Activated naive CD8-positive, alpha-beta T cell treated with anti-CD3 and anti-CD28 coated beads, Interleukin-2, amount 10 ng/mL, durations not matched to agents 7 days and 5 days (primary cell): Measurements from ENCODE around the gene ADGRD1. TPM values are rescaled to one million over a fixed set of nuclear protein-coding genes. Genes with fewer than 3 reads are reported as not detected.

Experiments used
- ATAC-seq: fragments of 150-1000 bp; cut with Tn5 transposase; one replicate; pipeline ENCODE4 v1.10.0; 2021; ENCODE audit warnings: low read depth, moderate library complexity
- POLR2A ChIA-PET: fragments of 350-600 bp; sonication (Branson Sonifier 250); formaldehyde crosslinking; loops from one replicate; lab custom pipeline; 2021; ENCODE audit warnings: antibody characterized with exemption; lab: Charles Lee
- DNase-seq: peaks from one replicate; pipeline ENCODE4 v3.0.0; 2021
- H3K27ac Mint-ChIP-seq: one replicate; pipeline ENCODE4 v1.8.0; 2022; ENCODE audit warnings: mild to moderate bottlenecking, mixed read lengths
- H3K27me3 Mint-ChIP-seq: one replicate; pipeline ENCODE4 v1.8.0; 2022; ENCODE audit warnings: mild to moderate bottlenecking, moderate library complexity, mixed read lengths
- H3K36me3 Mint-ChIP-seq: one replicate; pipeline ENCODE4 v1.8.0; 2021; ENCODE audit warnings: mild to moderate bottlenecking, mixed read lengths
- H3K4me1 Mint-ChIP-seq: one replicate; pipeline ENCODE4 v1.8.0; 2021; ENCODE audit warnings: mixed read lengths
- H3K4me3 Mint-ChIP-seq: one replicate; pipeline ENCODE4 v1.8.0; 2022; ENCODE audit warnings: mild to moderate bottlenecking, moderate library complexity, mixed read lengths
- H3K9me3 Mint-ChIP-seq: one replicate; pipeline ENCODE4 v1.8.0; 2021; ENCODE audit warnings: mixed read lengths
- total RNA-seq, 2 experiments: library from RNA; stranded (reverse); gene quantifications; one replicate each; pipeline ENCODE4 v1.2.3, GENCODE V29; 2021

Gene ADGRD1
- total RNA-seq, 2 experiments from 2014 or later, result not detected

DNA sequence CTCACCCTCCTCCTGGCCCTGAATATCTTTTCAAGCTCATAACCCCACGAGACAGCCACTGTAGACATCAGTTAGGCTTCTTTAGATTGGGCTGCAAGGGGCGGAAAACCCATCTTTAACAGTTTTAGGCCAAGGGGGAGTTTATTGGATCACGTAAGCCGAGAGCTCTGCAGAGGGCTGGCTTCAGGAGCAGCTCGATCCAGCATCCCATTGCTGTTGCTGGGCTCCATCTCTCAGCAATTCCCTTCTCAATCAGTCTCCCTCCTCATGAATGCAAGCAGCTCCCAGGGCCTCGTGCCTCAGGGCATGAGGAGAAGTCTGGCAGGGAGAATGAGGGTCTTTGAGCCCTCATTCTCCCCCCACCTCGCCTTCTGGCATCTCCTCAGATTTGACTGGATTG lies 59.4 kb downstream of the ADGRD1 start:
- no peaks in the 10 kb centered on the region for H3K36me3 Mint-ChIP-seq
- no peak overlapping the region for H3K27ac Mint-ChIP-seq

DNA sequence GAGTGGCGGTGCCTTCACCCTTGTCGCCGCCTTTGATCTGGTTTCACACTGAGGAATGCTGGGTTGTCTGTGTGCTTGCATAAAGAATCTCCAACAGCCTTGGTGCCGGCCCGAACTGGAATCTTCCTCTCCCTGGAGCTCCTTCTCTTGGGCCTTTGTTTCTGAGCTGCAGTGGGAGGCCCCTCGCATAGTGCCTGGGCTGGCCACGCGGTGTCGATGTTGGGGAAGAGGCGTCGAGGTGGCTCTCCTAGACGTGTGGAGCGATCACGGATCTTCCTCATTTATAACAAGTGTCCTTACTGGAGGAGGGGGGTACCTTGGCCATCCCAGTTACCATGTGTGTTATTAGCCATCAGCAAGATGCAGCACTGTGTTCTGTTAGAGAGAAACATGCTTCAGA lies 60.6 kb downstream of the ADGRD1 start:
- POLR2A ChIA-PET, result no interaction called here
- Mint-ChIP-seq H3K27ac (no peak overlapping the region), H3K36me3 (no peaks in the 10 kb centered on the region), H3K27me3 (peaks cover 3% of the 10 kb centered on the region), H3K9me3 (no peaks in the 10 kb centered on the region), H3K4me3 (no peak overlapping the region), H3K4me1 (no peaks in the 10 kb centered on the region)
- no peak for DNase-seq
- ATAC-seq, result no peak

More for the DNA sequence above, 59.4 kb downstream of the ADGRD1 start:
- ATAC-seq (no peak), DNase-seq (no peak)
- Mint-ChIP-seq H3K27me3 (peaks cover 3% of the 10 kb centered on the region), H3K4me1 (no peaks in the 10 kb centered on the region), H3K9me3 (no peaks in the 10 kb centered on the region), H3K4me3 (no peak overlapping the region)
- POLR2A ChIA-PET, result no interaction called here

DNA sequence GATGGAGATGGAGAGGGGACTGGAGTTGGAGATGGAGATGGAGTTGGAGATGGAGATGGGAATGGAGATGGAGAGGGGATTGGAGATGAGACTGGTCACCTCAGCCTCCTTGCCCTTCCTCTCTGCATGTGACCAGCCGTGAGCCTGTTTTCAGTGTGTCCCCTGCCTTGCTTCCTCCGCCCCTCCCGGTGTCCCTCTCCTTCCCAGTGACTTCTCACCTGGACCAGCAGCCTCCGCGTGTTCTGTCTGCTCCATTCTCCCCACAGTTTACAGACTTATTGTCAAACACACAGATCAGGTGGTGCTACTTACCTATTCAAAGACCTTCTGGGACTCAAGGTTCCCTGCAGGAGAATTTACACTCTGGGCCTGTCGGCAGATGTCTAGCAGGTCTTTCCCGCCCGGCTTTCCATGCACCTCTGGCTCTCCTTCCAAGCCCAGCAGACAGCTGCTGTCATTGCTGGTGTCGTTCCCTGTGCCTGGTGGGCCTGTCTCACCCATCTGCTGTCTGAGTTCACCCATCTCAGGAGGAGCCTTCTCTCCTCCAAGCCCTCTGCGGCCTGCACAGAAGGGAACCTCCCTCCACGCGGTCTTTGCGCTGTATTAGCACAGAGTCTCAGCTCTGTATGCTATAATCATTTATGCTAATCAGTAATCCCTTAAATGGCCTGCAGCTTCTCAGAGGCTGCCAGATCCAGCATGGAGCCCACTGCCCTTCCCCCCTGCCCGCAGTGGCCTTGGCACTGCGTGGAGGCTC lies 62.1 kb downstream of the ADGRD1 start:
- Mint-ChIP-seq H3K4me1 (no peaks in the 10 kb centered on the region), H3K9me3 (no peaks in the 10 kb centered on the region), H3K27me3 (peaks cover 3% of the 10 kb centered on the region), H3K4me3 (no peak overlapping the region), H3K27ac (no peak overlapping the region), H3K36me3 (no peaks in the 10 kb centered on the region)
- no peak for ATAC-seq
- POLR2A ChIA-PET, result no interaction called here
- DNase-seq, result no peak

- no peak for DNase-seq
- POLR2A ChIA-PET, result no interaction called here
- H3K36me3 Mint-ChIP-seq, result no peaks in the 10 kb centered on the region
- H3K27me3 Mint-ChIP-seq, result peaks cover 3% of the 10 kb centered on the region
- H3K4me1 Mint-ChIP-seq, result no peaks in the 10 kb centered on the region
- H3K9me3 Mint-ChIP-seq, result no peaks in the 10 kb centered on the region
- H3K27ac Mint-ChIP-seq, result no peak overlapping the region
- no peak overlapping the region for H3K4me3 Mint-ChIP-seq
- ATAC-seq, result no peak
These were observed 63.8 kb downstream of the ADGRD1 start for GRCh38 chr12:131017477-131017991.

DNA sequence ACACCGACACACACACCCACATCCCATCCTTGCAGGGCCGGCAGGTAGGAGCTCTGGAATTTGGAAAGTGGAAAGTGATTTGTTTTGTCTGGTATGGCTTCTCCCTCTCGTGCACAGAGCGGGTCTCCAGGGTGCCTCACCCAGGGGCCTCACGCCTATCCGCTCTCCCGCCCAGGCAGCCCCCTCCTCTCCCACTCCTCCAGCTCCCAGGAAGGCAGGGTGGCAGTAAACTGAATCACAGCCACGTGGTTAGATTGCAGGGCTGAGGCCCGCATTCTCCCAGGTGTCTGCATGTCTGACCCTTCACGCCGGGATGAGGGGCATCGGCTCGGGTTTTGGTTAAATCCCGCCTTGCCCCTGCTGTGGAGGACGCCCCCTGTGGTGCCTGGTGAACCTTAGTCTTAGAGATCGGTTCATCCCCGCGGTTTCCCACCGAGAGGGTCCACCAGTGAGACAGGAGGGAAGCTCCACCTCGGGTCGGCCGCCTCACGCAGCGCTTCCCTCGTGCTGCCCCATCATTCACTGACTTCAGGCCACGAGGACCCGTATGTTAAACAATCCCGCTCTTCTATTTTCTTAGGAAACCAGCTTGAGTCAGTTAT lies 64.4 kb downstream of the ADGRD1 start:
- POLR2A ChIA-PET, result no interaction called here
- ATAC-seq (no peak), DNase-seq (no peak)
- H3K9me3 Mint-ChIP-seq, result no peaks in the 10 kb centered on the region
- H3K4me3 Mint-ChIP-seq, result no peak overlapping the region
- no peak overlapping the region for H3K27ac Mint-ChIP-seq
- peaks cover 3% of the 10 kb centered on the region for H3K27me3 Mint-ChIP-seq
- H3K36me3 Mint-ChIP-seq, result no peaks in the 10 kb centered on the region
- no peaks in the 10 kb centered on the region for H3K4me1 Mint-ChIP-seq

DNA sequence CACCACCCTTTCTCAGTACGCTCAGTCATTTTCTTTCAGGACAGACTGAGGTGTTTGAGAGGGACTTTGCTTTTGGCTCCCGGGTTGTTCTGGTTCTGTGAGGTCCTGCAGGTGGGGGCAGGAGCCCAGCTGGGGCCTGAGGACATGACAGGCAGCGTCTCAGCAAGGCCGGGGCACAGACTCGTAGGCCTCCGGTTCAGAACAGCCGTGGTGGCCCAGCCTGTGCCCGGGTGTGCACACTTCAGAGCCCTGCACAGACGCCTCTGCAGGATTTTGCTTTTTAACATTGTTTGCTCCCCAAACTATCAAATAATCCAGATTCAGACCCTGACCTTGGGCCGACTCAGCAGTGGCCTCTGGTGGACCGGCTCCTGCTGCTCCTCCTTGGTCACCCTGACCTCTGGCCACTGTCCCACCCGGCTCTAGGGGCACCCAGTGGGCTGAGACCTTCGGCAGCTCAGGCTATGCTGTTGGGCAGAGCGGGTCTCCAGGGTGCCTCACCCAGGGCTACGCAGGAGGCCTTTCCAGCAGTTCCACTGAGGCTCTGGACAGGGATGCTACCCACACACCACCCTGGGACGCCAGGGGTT lies 65.2 kb downstream of the ADGRD1 start:
- ATAC-seq, result no peak

DNA sequence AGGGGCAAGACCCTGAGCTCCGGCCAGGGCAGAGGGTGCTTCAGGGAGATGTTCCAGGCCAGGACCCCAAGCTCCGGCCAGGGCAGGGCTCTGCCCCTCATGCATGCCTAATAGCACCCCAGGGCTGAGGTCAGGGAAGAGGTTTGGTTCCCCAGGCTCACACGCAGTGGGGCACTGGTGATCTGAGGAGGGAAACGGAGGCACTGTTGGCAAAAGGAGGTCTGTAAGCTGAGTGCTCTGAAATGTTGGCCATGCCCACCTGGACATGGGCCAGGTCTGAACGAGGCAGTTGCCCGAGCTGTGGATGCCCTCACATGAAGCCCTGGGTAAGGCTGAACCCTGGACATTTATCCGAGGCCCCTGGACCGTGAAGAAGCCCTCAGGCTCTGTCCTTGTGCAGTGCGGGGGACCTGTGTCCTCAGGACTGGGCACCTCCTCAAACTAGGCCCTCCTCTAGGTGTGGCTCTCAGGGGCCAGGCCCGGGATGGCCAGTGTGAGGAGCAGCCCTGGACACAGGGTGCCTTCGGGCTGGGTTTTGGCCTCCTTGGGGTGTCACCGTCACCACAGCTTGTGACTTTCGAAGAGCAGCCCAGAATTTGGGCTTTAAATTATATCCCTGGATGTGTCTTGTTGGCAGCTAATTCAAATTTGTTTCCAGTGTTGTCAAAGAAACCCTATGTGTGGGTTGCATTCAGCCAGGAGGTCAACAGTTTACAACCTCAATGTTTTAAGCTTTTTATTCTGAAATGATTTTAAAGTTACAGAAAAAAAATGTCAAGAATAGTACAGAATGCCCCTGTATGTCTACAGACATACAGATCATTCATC lies 66.8 kb downstream of the ADGRD1 start:
- H3K4me1 Mint-ChIP-seq, result no peaks in the 10 kb centered on the region
- no peak for DNase-seq
- POLR2A ChIA-PET, result no interaction called here
- no peaks in the 10 kb centered on the region for H3K36me3 Mint-ChIP-seq
- no peaks in the 10 kb centered on the region for H3K9me3 Mint-ChIP-seq
- no peak overlapping the region for H3K4me3 Mint-ChIP-seq
- H3K27ac Mint-ChIP-seq, result no peak overlapping the region
- ATAC-seq, result no peak
- H3K27me3 Mint-ChIP-seq, result peaks cover 3% of the 10 kb centered on the region

More for the DNA sequence above, 65.2 kb downstream of the ADGRD1 start:
- Mint-ChIP-seq H3K27ac (no peak overlapping the region), H3K9me3 (no peaks in the 10 kb centered on the region), H3K4me3 (no peak overlapping the region), H3K4me1 (no peaks in the 10 kb centered on the region), H3K27me3 (peaks cover 3% of the 10 kb centered on the region), H3K36me3 (no peaks in the 10 kb centered on the region)
- POLR2A ChIA-PET, result no interaction called here
- DNase-seq, result no peak

GRCh38 chr12:131021154-131021541 lies 67.4 kb downstream of the ADGRD1 start:
- Mint-ChIP-seq H3K27me3 (peaks cover 3% of the 10 kb centered on the region), H3K4me3 (no peak overlapping the region), H3K27ac (no peak overlapping the region), H3K4me1 (no peaks in the 10 kb centered on the region), H3K36me3 (no peaks in the 10 kb centered on the region), H3K9me3 (no peaks in the 10 kb centered on the region)
- DNase-seq (no peak), ATAC-seq (no peak)
- POLR2A ChIA-PET, result no interaction called here

GRCh38 chr12:131024026-131024425 lies 70.3 kb downstream of the ADGRD1 start:
- H3K9me3 Mint-ChIP-seq, result no peaks in the 10 kb centered on the region
- peaks cover 2% of the 10 kb centered on the region for H3K27me3 Mint-ChIP-seq
- no peak overlapping the region for H3K27ac Mint-ChIP-seq
- H3K4me1 Mint-ChIP-seq, result no peaks in the 10 kb centered on the region
- H3K36me3 Mint-ChIP-seq, result no peaks in the 10 kb centered on the region
- no peak overlapping the region for H3K4me3 Mint-ChIP-seq
- ATAC-seq (no peak), DNase-seq (no peak)
- POLR2A ChIA-PET, result no interaction called here

- ATAC-seq, result no peak
- no peak for DNase-seq
- Mint-ChIP-seq H3K9me3 (no peaks in the 10 kb centered on the region), H3K27ac (no peak overlapping the region), H3K36me3 (no peaks in the 10 kb centered on the region), H3K4me3 (no peak overlapping the region), H3K27me3 (peaks cover 2% of the 10 kb centered on the region), H3K4me1 (no peaks in the 10 kb centered on the region)
- POLR2A ChIA-PET, result no interaction called here
These were observed 71.0 kb downstream of the ADGRD1 start for GRCh38 chr12:131024721-131025120.

GRCh38 chr12:131025234-131025633 lies 71.5 kb downstream of the ADGRD1 start:
- H3K36me3 Mint-ChIP-seq, result no peaks in the 10 kb centered on the region
- H3K4me3 Mint-ChIP-seq, result no peak overlapping the region
- H3K9me3 Mint-ChIP-seq, result no peaks in the 10 kb centered on the region
- ATAC-seq (no peak), DNase-seq (no peak)
- POLR2A ChIA-PET, result no interaction called here
- no peaks in the 10 kb centered on the region for H3K4me1 Mint-ChIP-seq
- H3K27ac Mint-ChIP-seq, result no peak overlapping the region
- peaks cover 2% of the 10 kb centered on the region for H3K27me3 Mint-ChIP-seq

- Mint-ChIP-seq H3K4me1 (no peaks in the 10 kb centered on the region), H3K4me3 (no peak overlapping the region), H3K27ac (no peak overlapping the region), H3K9me3 (no peaks in the 10 kb centered on the region), H3K36me3 (no peaks in the 10 kb centered on the region), H3K27me3 (peaks cover 2% of the 10 kb centered on the region)
- ATAC-seq (no peak), DNase-seq (no peak)
- POLR2A ChIA-PET, result no interaction called here
These were observed 72.4 kb downstream of the ADGRD1 start for GRCh38 chr12:131025939-131026702.

DNA sequence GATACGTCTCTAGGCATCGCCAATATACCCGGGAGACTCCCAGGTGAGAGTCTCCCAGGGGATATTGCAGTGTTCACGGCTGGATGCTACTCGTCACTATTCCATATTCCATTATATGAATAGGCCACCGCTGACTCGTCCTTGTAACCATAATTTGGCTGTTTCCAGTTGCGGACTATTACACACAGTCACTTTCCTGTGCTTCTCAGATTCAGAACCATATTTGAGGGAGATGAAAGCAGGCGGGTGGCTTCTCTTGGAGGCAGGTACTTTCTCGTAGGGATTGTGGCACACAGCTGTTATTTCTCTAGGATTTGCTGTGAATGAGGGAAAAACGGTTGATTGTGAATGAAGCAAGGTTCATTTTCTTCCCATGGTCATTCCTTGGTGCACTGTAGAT lies 73.0 kb downstream of the ADGRD1 start:
- Mint-ChIP-seq H3K27me3 (peaks cover 2% of the 10 kb centered on the region), H3K4me1 (no peaks in the 10 kb centered on the region), H3K27ac (no peak overlapping the region), H3K36me3 (no peaks in the 10 kb centered on the region), H3K9me3 (no peaks in the 10 kb centered on the region), H3K4me3 (no peak overlapping the region)
- ATAC-seq (no peak), DNase-seq (no peak)
- POLR2A ChIA-PET, result no interaction called here
